Activated CD4-positive, alpha-beta T cell treated with anti-CD3 and anti-CD28 coated beads for 1 hour (primary cell): Measurements from ENCODE around the gene ELN.

Experiments used
- DNase-seq: peaks from one replicate; pipeline ENCODE4 v3.0.0-alpha.2; 2020

The ELN gene

GRCh38 chr7:74064696-74065095, 36.7 kb downstream of the ELN start:
- no peak for DNase-seq

GRCh38 chr7:74066626-74067025, 38.7 kb downstream of the ELN start:
- no peak for DNase-seq

- no peak for DNase-seq
These were observed 40.6 kb downstream of the ELN start for GRCh38 chr7:74068378-74069085.

GRCh38 chr7:74069086-74069541, 41.1 kb downstream of the ELN start:
- DNase-seq = no peak

- no peak for DNase-seq
These were observed 42.0 kb downstream of the ELN start for GRCh38 chr7:74069790-74070618.

GRCh38 chr7:74070619-74070921, 42.6 kb downstream of the ELN start:
- no peak for DNase-seq

GRCh38 chr7:74071121-74071520, 43.1 kb downstream of the ELN start:
- no peak for DNase-seq

GRCh38 chr7:74074770-74075169, 46.8 kb downstream of the ELN start:
- no peak for DNase-seq

GRCh38 chr7:74078461-74078860, 50.5 kb downstream of the ELN start:
- DNase-seq = no peak

GRCh38 chr7:74082770-74083116, 54.8 kb downstream of the ELN start:
- no peak for DNase-seq

GRCh38 chr7:74083117-74083876, 55.3 kb downstream of the ELN start, which contains the start of gene LIMK1:
Gene LIMK1, plus strand, starts transcription at chr7:74083804. Its CDS starts 187 bp downstream, at chr7:74083991.
- peak; percentile 73 for DNase-seq

- no peak for DNase-seq
These were observed 56.2 kb downstream of the ELN start for GRCh38 chr7:74083928-74084721.

- DNase-seq = no peak
These were observed 57.0 kb downstream of the ELN start for GRCh38 chr7:74084722-74085578.

- no peak for DNase-seq
These were observed 59.9 kb downstream of the ELN start for GRCh38 chr7:74087791-74088453.

GRCh38 chr7:74092321-74092963, 64.5 kb downstream of the ELN start:
- DNase-seq = no peak

GRCh38 chr7:74092964-74093471, 65.0 kb downstream of the ELN start:
- DNase-seq = no peak

- no peak for DNase-seq
These were observed 65.8 kb downstream of the ELN start for GRCh38 chr7:74093671-74094223.

- peak; percentile 55 for DNase-seq
These were observed 66.5 kb downstream of the ELN start for GRCh38 chr7:74094224-74095101.

GRCh38 chr7:74095135-74095534, 67.2 kb downstream of the ELN start:
- no peak for DNase-seq
